ENCODE data around the gene SURF6. TPM values are rescaled to one million over a fixed set of nuclear protein-coding genes. Genes with fewer than 3 reads are reported as not detected.

The SURF6 gene
- total and polyA plus RNA-seq, 2 experiments from 2014 or later, result 17.6 to 27.6 TPM

DNA sequence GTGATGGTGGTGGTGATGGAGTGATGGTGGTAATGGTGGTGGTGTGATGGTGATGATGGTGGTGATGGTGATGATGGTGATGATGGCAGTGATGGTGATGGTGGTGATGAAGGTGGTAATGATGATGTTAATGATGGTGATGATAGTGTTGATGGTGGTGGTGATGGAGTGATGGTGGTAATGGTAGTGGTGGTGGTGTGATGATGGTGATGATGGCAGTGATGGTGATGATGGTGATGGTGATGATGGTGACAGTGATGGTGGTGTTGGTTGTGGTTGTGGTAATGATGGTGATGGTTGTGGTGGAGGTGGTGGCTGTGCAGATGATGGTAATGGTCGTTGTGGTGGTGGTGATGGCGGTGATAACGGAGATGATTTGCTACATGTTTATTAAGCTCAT is 47.5 kb upstream of the SURF6 start (continued):
- TF ChIP-seq, protein P1, sequence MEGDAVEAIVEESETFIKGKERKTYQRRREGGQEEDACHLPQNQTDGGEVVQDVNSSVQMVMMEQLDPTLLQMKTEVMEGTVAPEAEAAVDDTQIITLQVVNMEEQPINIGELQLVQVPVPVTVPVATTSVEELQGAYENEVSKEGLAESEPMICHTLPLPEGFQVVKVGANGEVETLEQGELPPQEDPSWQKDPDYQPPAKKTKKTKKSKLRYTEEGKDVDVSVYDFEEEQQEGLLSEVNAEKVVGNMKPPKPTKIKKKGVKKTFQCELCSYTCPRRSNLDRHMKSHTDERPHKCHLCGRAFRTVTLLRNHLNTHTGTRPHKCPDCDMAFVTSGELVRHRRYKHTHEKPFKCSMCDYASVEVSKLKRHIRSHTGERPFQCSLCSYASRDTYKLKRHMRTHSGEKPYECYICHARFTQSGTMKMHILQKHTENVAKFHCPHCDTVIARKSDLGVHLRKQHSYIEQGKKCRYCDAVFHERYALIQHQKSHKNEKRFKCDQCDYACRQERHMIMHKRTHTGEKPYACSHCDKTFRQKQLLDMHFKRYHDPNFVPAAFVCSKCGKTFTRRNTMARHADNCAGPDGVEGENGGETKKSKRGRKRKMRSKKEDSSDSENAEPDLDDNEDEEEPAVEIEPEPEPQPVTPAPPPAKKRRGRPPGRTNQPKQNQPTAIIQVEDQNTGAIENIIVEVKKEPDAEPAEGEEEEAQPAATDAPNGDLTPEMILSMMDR (conservative IDR thresholded peaks at IDR 0.05; ENCODE audit: low read depth in 2 of 2), result no peak
- TF ChIP-seq CREB1 (CRISPR knock-in tag; IDR thresholded peaks at IDR 0.05; ENCODE audit: low read depth) (no peak), POLR2AphosphoS5 (IDR thresholded peaks at IDR 0.05; ENCODE audit: low read depth) (no peak)
- TF ChIP-seq, protein P2, sequence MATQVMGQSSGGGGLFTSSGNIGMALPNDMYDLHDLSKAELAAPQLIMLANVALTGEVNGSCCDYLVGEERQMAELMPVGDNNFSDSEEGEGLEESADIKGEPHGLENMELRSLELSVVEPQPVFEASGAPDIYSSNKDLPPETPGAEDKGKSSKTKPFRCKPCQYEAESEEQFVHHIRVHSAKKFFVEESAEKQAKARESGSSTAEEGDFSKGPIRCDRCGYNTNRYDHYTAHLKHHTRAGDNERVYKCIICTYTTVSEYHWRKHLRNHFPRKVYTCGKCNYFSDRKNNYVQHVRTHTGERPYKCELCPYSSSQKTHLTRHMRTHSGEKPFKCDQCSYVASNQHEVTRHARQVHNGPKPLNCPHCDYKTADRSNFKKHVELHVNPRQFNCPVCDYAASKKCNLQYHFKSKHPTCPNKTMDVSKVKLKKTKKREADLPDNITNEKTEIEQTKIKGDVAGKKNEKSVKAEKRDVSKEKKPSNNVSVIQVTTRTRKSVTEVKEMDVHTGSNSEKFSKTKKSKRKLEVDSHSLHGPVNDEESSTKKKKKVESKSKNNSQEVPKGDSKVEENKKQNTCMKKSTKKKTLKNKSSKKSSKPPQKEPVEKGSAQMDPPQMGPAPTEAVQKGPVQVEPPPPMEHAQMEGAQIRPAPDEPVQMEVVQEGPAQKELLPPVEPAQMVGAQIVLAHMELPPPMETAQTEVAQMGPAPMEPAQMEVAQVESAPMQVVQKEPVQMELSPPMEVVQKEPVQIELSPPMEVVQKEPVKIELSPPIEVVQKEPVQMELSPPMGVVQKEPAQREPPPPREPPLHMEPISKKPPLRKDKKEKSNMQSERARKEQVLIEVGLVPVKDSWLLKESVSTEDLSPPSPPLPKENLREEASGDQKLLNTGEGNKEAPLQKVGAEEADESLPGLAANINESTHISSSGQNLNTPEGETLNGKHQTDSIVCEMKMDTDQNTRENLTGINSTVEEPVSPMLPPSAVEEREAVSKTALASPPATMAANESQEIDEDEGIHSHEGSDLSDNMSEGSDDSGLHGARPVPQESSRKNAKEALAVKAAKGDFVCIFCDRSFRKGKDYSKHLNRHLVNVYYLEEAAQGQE (IDR thresholded peaks at IDR 0.05; ENCODE audit: unreplicated experiment), result no peak
- TF ChIP-seq, protein P3, sequence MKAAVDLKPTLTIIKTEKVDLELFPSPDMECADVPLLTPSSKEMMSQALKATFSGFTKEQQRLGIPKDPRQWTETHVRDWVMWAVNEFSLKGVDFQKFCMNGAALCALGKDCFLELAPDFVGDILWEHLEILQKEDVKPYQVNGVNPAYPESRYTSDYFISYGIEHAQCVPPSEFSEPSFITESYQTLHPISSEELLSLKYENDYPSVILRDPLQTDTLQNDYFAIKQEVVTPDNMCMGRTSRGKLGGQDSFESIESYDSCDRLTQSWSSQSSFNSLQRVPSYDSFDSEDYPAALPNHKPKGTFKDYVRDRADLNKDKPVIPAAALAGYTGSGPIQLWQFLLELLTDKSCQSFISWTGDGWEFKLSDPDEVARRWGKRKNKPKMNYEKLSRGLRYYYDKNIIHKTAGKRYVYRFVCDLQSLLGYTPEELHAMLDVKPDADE (IDR thresholded peaks at IDR 0.05), result no peak

DNA sequence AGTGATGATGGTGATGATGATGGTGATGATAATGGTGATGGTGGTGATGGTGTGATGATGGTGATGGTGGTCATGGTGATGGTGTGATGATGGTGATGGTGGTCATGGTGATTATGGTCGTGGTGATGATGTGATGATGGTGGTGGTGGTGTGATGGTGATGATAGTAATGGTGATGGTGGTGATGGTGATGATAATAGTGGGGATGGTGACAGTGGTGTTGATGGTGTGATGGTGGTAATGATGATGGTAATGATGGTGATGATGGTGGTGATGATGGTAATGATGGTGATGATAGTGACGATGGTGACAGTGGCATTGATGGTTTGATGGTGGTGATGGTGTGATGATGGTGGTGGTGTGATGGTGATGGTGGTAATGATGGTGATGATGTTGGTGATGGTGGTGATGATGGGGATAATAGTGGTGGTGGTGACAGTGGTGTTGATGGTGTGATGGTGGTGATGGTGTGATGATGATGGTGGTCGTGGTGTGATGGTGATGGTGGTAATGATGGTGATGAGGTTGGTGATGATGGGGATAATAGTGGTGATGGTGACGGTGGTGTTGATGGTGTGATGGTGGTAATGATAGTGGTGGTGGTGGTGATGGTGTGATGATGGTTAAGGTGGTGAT is 46.6 kb upstream of the SURF6 start:
- Histone ChIP-seq H3F3A (replicated peaks; ENCODE audit: low read depth) (no peaks in the 10 kb centered on the region), H3K27ac (ENCODE audit: low read depth) (no peak overlapping the region), H3K79me2 (replicated peaks; ENCODE audit: insufficient read depth) (no peaks in the 10 kb centered on the region), H3K36me3 (ENCODE audit: insufficient read depth) (no peaks in the 10 kb centered on the region), H2AFZ (no peak overlapping the region), H3K4me1 (ENCODE audit: insufficient read depth) (no peaks in the 10 kb centered on the region), H3K9me2 (ENCODE audit: insufficient read depth) (peaks cover 11% of the 10 kb centered on the region; the same call in 1 of the 2 replicates), H4K20me1 (replicated peaks; ENCODE audit: insufficient read depth) (no peaks in the 10 kb centered on the region; the same call in 1 of the 2 replicates), H3K4me2 (no peak overlapping the region), H3K27me3 (ENCODE audit: insufficient read depth) (peaks cover 2% of the 10 kb centered on the region; the same call in 1 of the 2 replicates), H3K4me3 (no peak overlapping the region)
- ATAC-seq (no peak), DNase-seq (ENCODE audit: low spot score) (no peak)
- Mint-ChIP-seq H3K27ac (no peak overlapping the region), H3K36me3 (ENCODE audit: low read depth) (no peaks in the 10 kb centered on the region), H3K9me3 (peaks cover 6% of the 10 kb centered on the region; the same call in 2 of the 3 replicates), H3K4me1 (no peaks in the 10 kb centered on the region), H3K4me3 (no peak overlapping the region), H3K27me3 (ENCODE audit: insufficient read depth, low read depth, poor library complexity) (peaks cover 9% of the 10 kb centered on the region)
- no peak for TF ChIP-seq NANOG (IDR thresholded peaks at IDR 0.05; ENCODE audit: borderline replicate concordance)
- TF ChIP-seq EZH2phosphoT487 (IDR thresholded peaks at IDR 0.05; ENCODE audit: unreplicated experiment), result no peak
- TF ChIP-seq, protein P3 (IDR thresholded peaks at IDR 0.05), result no peak
- TF ChIP-seq, protein P2 (IDR thresholded peaks at IDR 0.05; ENCODE audit: unreplicated experiment), result no peak
- TF ChIP-seq STAT1 (IDR thresholded peaks at IDR 0.05; ENCODE audit: unreplicated experiment), result no peak
- TF ChIP-seq JUNB (IDR thresholded peaks at IDR 0.05; ENCODE audit: unreplicated experiment), result no peak
- TF ChIP-seq POLR2AphosphoS5 (IDR thresholded peaks at IDR 0.05; ENCODE audit: low read depth), result no peak
- no peak for TF ChIP-seq EZH2 (IDR thresholded peaks at IDR 0.05; ENCODE audit: low read depth, unreplicated experiment)
- no peak for TF ChIP-seq ZNF331 (CRISPR knock-in tag; IDR thresholded peaks at IDR 0.05; ENCODE audit: low read depth)
- TF ChIP-seq, protein P1 (conservative IDR thresholded peaks at IDR 0.05; ENCODE audit: low read depth in 2 of 2), result no peak
- TF ChIP-seq ZNF114 (CRISPR knock-in tag; IDR thresholded peaks at IDR 0.05), result no peak
